HCT116 (cell line): ENCODE results near the gene TFF2. TPM values are rescaled to one million over a fixed set of nuclear protein-coding genes. Genes with fewer than 3 reads are reported as not detected.

ENCODE experiments used
- ATAC-seq: fragments of 200-7000 bp; cut with Tn5 transposase; 2 replicates; pipeline ENCODE4 v1.9.1; 2020; ENCODE audit warnings: mild to moderate bottlenecking, moderate library complexity
- Bru-seq: library from RNA; stranded (reverse); fragments of 400-500 nt; gene quantifications from one replicate; lab custom pipeline; 2021; lab: Mats Ljungman, UMichigan
- BruChase-seq, 2 experiments: library from RNA; stranded (reverse); fragments of 400-500 nt; gene quantifications; one replicate each; lab custom pipeline; 2021; lab: Mats Ljungman, UMichigan
- BruUV-seq: library from RNA; stranded (reverse); fragments of 400-500 nt; replicated peaks from 2 replicates; lab custom pipeline; 2021; lab: Mats Ljungman, UMichigan
- CTCF ChIA-PET: fragments of 300-600 bp; sonication (Branson Sonifier 250); formaldehyde crosslinking; loops from one replicate; lab custom pipeline; 2021; ENCODE audit warnings: antibody characterized with exemption; lab: Charles Lee
- POLR2A ChIA-PET: fragments of 300-600, 350-600 bp; sonication (Branson Sonifier 250); formaldehyde crosslinking; loops from one replicate; lab custom pipeline; 2021; ENCODE audit warnings: antibody characterized with exemption; lab: Charles Lee
- RAD21 ChIA-PET, 2 experiments: fragments of 300-600 bp; sonication (Branson Sonifier 250); formaldehyde crosslinking; loops; one replicate each; lab custom pipeline; 2023; ENCODE audit warnings: low total read pairs in 2 of 2; ENCODE audit not compliant: uncharacterized antibody in 2 of 2, unreplicated experiment in 2 of 2, low non-redundant PET in 1 of 2; lab: Charles Lee
- DNase-seq: peaks from one replicate; pipeline ENCODE4 v3.0.0-alpha.2; 2010; ENCODE audit warnings: low read depth, low spot score
- H2AFZ ChIP-seq: fragments of 200-600 bp; shearing (Covaris generic), sonication (generic); 2 replicates; pipeline ENCODE4 v1.6.1; 2017; ENCODE audit warnings: low read depth, mixed run types, mixed read lengths, antibody characterized with exemption, low read length; ENCODE audit not compliant: poor library complexity, severe bottlenecking
- H3K27ac ChIP-seq: 2 replicates; pipeline ENCODE4 v1.5.1; 2012; ENCODE audit warnings: low read depth, low read length
- H3K27me3 ChIP-seq: fragments of 200-600 bp; sonication (generic); 2 replicates; pipeline ENCODE4 v1.6.1; 2016; ENCODE audit warnings: mixed run types, low read length, mixed read lengths; ENCODE audit not compliant: insufficient read depth
- H3K36me3 ChIP-seq, 2 experiments: fragments of 200-500 bp in 1 of 2; fragments of 200-600 bp in 1 of 2; sonication (Bioruptor generic) in 1 of 2; sonication (generic) in 1 of 2; 2 replicates each; pipeline versions ENCODE4 v1.5.1 to v1.6.1; 2014 to 2016; ENCODE audit warnings: low read length in 2 of 2, inconsistent platforms in 1 of 2, mixed read lengths in 1 of 2, mixed run types in 1 of 2; ENCODE audit not compliant: insufficient read depth in 2 of 2, control insufficient read depth in 1 of 2
- H3K4me1 ChIP-seq, 2 experiments: fragments of 200-600 bp in 1 of 2; sonication (generic) in 1 of 2; 2 replicates each; pipeline versions ENCODE4 v1.5.1 to v1.6.1; 2012 to 2017; ENCODE audit warnings: low read length in 2 of 2, inconsistent platforms in 1 of 2, mild to moderate bottlenecking in 1 of 2, mixed read lengths in 1 of 2, mixed run types in 1 of 2, moderate library complexity in 1 of 2; ENCODE audit not compliant: insufficient read depth in 2 of 2, control insufficient read depth in 1 of 2
- H3K4me2 ChIP-seq: fragments of 200-600 bp; sonication (generic); 2 replicates; pipeline ENCODE4 v1.6.1; 2017; ENCODE audit warnings: mixed run types, low read length, mixed read lengths
- H3K4me3 ChIP-seq, 2 experiments: fragments of 200-600 bp in 1 of 2; sonication (generic) in 1 of 2; replicated peaks in 1 of 2; 2 replicates each; pipeline ENCODE4 v1.5.1; 2011 to 2016; ENCODE audit warnings: low read length in 2 of 2, control low read depth in 1 of 2, low read depth in 1 of 2, mild to moderate bottlenecking in 1 of 2, mixed read lengths in 1 of 2, mixed run types in 1 of 2
- H3K79me2 ChIP-seq: fragments of 200-600 bp; sonication (generic); 2 replicates; pipeline ENCODE4 v1.6.1; 2017; ENCODE audit warnings: mild to moderate bottlenecking, mixed run types, low read length, moderate library complexity, mixed read lengths; ENCODE audit not compliant: insufficient read depth
- H3K9ac ChIP-seq: fragments of 200-600 bp; sonication (generic); 2 replicates; pipeline ENCODE4 v1.6.1; 2016; ENCODE audit warnings: low read length, mixed read lengths
- H3K9me2 ChIP-seq: fragments of 200-600 bp; sonication (generic), shearing (Covaris generic); 2 replicates; pipeline ENCODE4 v1.6.1; 2017; ENCODE audit warnings: mixed run types, mild to moderate bottlenecking, moderate library complexity; ENCODE audit not compliant: insufficient read depth
- H3K9me3 ChIP-seq, 2 experiments: fragments of 200-500 bp in 1 of 2; fragments of 200-600 bp in 1 of 2; sonication (Bioruptor generic) in 1 of 2; sonication (generic) in 1 of 2; 2 replicates each; pipeline ENCODE4 v1.6.1; 2014 to 2017; ENCODE audit warnings: low read length in 2 of 2, mixed read lengths in 2 of 2, inconsistent platforms in 1 of 2, low read depth in 1 of 2, mild to moderate bottlenecking in 1 of 2, mixed run types in 1 of 2, moderate library complexity in 1 of 2; ENCODE audit not compliant: control insufficient read depth in 1 of 2, insufficient read depth in 1 of 2
- H4K20me1 ChIP-seq: fragments of 200-600 bp; sonication (generic), shearing (Covaris generic); 2 replicates; pipeline ENCODE4 v1.6.1; 2017; ENCODE audit warnings: mixed run types, mild to moderate bottlenecking, moderate library complexity; ENCODE audit not compliant: insufficient read depth
- ELF1 ChIP-seq: IDR thresholded peaks from 2 replicates; pipeline ENCODE4 v1.6.1; 2012; ENCODE audit warnings: low read depth, borderline replicate concordance
- EZH2 ChIP-seq: fragments of 200-600 bp; sonication (generic); IDR thresholded peaks from 2 replicates; pipeline ENCODE4 v1.6.1; 2017; ENCODE audit warnings: antibody characterized with exemption, mixed run types
- EZH2phosphoT487 ChIP-seq: fragments of 200-600 bp; IDR thresholded peaks from 2 replicates; pipeline ENCODE4 v1.6.1; 2018; ENCODE audit warnings: antibody characterized with exemption, borderline replicate concordance
- JUND ChIP-seq: IDR thresholded peaks from 2 replicates; pipeline ENCODE4 v1.6.1; 2012
- RAD21 ChIP-seq: IDR thresholded peaks from 2 replicates; pipeline ENCODE4 v1.6.1; 2012; ENCODE audit warnings: low read depth, mild to moderate bottlenecking
- REST ChIP-seq: IDR thresholded peaks from 2 replicates; pipeline ENCODE4 v1.6.1; 2012; ENCODE audit warnings: low read depth
- SIN3A ChIP-seq: IDR thresholded peaks from 2 replicates; pipeline ENCODE4 v1.6.1; 2012; ENCODE audit warnings: low read depth
- ZBTB33 ChIP-seq: IDR thresholded peaks from 2 replicates; pipeline ENCODE4 v1.6.1; 2011; ENCODE audit warnings: mild to moderate bottlenecking, low read length, moderate library complexity; ENCODE audit not compliant: insufficient replicate concordance; ENCODE audit errors: extremely low read depth
- intact Hi-C: fragments of 100-400 bp; cut with micrococcal nuclease; formaldehyde crosslinking; loops from 2 replicates; pipeline ENCODE4 v1.10.0; 2022
- long read RNA-seq: library from polyadenylated mRNA; unstranded; transcript quantifications from one replicate; pipeline ENCODE4 v2.0.0, GENCODE V29; 2021; ENCODE audit not compliant: unreplicated experiment
- polyA plus RNA-seq: library from polyadenylated mRNA; unstranded; fragments of >200 nt; gene quantifications from 2 replicates; pipeline ENCODE4 v1.2.1, GENCODE V29; 2012; ENCODE audit warnings: missing spikeins
- total RNA-seq: library from RNA; stranded (reverse); gene quantifications from one replicate; pipeline ENCODE4 v1.2.1, GENCODE V29; 2021; ENCODE audit not compliant: unreplicated experiment

Gene TFF2
- total RNA-seq = not detected
- not detected in 2 replicates for polyA plus RNA-seq
- Bru-seq, nascent RNA = percentile 15 among the genes with signal in this experiment
- BruChase-seq, experiment 1, labeled RNA remaining after a 6-hour chase = percentile 19 among the genes with signal in this experiment
- percentile 11 among the genes with signal in this experiment for BruChase-seq, experiment 2, labeled RNA remaining after a 2-hour chase
- long read RNA-seq = 0 reads

- no peak within 1 kb of the TSS for H3K27ac ChIP-seq
These were observed at the start of gene TFF2 for GRCh38 chr21:42350927-42351426. Gene TFF2 (minus strand): TSS chr21:42350994. CDS start chr21:42350957, 37 bp downstream.

More at GRCh38 chr21:42350927-42351426, at the start of gene TFF2:
- ChIA-PET CTCF (no interaction called here), POLR2A (no interaction called here), RAD21 (no interaction called here)
- ATAC-seq = no peak
- no peak for DNase-seq
- H3K36me3 ChIP-seq = no peaks in the 10 kb centered on the region
- no TSS peak for BruUV-seq
- no peak within 1 kb of the TSS for H3K4me3 ChIP-seq
- no peaks in the 10 kb centered on the region for H4K20me1 ChIP-seq
- no peaks in the 10 kb centered on the region for H3K9me2 ChIP-seq
- H3K27me3 ChIP-seq = no peaks in the 10 kb centered on the region
- no peak within 1 kb of the TSS for H3K4me2 ChIP-seq
- no peaks in the 10 kb centered on the region for H3K79me2 ChIP-seq
- H2AFZ ChIP-seq = no peak within 1 kb of the TSS
- H3K9ac ChIP-seq = no peak within 1 kb of the TSS
- TF ChIP-seq JUND (no peak), EZH2phosphoT487 (no peak), ZBTB33 (no peak), RAD21 (no peak), REST (no peak), ELF1 (no peak), EZH2 (no peak), SIN3A (no peak)
- intact Hi-C loops = no loop called here
- no peaks in the 10 kb centered on the region for H3K9me3 ChIP-seq
- no peaks in the 10 kb centered on the region for H3K4me1 ChIP-seq
